Stimulated activated CD8-positive, alpha-beta memory T cell treated with anti-CD3 and anti-CD28 coated beads, Interleukin-7, amount 100 ng/mL, for 4 hours (primary cell): Measurements from ENCODE around the gene SLC24A3.

Source experiments
- DNase-seq, 2 donors: peaks; one replicate each; pipeline ENCODE4 v3.0.0-alpha.2; 2020; ENCODE audit warnings: low read depth in 2 of 2

Gene SLC24A3

DNA sequence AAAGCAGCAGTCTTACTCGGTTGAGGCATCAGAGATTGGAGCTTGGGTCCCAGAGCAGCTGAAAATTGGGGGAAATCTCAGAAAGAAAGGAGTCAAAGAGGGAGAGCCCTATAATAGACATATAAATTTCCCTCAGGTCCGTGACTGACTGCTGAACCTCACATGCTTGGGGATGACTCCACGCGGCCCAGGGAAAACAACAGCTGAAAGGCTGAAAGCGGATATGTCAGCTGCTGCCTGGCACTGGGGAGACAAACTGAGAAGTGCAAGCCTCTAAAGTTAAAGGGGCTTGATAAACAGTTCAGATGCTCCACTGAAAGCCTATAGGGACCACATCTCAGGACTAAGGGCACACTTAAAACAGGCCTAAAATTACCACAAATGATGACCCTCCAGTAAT, 289.7 kb downstream of the SLC24A3 start:
- no peak for DNase-seq

GRCh38 chr20:19504251-19504650, 291.8 kb downstream of the SLC24A3 start:
- no peak for DNase-seq

DNA sequence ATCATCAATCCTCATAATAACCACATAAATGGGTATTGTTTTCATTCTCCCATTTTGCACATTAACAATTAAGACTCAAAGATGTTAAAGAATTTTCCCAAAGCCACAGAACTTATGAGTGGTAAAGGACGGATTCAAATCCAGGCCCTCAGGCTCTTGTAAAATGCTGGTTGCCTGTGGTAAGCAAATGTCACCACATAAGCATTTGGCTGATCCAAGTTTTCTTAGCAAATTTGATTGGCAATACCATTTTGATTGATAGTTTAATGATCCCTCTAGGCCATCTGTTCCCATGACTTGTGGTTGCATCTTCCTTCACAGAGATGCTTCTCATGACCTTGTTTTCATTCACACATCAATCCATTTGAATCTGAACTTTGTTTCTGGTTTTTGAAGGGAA, 293.6 kb downstream of the SLC24A3 start:
- DNase-seq: no peak

GRCh38 chr20:19508449-19508848, 296.0 kb downstream of the SLC24A3 start:
- DNase-seq: no peak

GRCh38 chr20:19510611-19511010, 298.2 kb downstream of the SLC24A3 start:
- no peak for DNase-seq

- no peak for DNase-seq
Measured at GRCh38 chr20:19511931-19512330, 299.5 kb downstream of the SLC24A3 start.

- no peak for DNase-seq
Measured at GRCh38 chr20:19512886-19513677, 300.6 kb downstream of the SLC24A3 start.

GRCh38 chr20:19515074-19515473, 302.6 kb downstream of the SLC24A3 start:
- no peak for DNase-seq

- no peak for DNase-seq
Measured at GRCh38 chr20:19519466-19519865, 307.0 kb downstream of the SLC24A3 start.

DNA sequence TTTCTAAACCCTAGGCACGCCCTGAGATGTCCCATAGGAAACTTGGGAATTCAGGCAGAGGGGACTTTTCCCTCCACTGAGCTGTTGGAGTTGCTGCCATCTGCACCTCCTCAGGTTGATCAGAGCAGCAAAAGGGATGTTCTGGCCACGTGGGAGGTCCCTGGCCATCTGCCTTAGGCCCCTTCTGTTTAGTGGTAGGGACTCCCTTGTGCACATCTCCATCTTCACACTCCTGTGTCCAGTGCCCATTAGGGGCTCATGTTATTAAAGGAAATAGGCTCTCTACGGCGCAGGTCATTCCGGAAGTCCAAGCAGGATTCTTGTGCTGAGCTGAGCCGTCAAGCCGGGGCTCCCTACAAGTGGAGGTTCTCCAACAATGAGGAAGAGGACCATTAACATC, 307.8 kb downstream of the SLC24A3 start:
- no peak for DNase-seq

GRCh38 chr20:19522071-19522801, 309.8 kb downstream of the SLC24A3 start:
- no peak for DNase-seq

GRCh38 chr20:19522836-19523590, 310.6 kb downstream of the SLC24A3 start:
- no peak for DNase-seq

DNA sequence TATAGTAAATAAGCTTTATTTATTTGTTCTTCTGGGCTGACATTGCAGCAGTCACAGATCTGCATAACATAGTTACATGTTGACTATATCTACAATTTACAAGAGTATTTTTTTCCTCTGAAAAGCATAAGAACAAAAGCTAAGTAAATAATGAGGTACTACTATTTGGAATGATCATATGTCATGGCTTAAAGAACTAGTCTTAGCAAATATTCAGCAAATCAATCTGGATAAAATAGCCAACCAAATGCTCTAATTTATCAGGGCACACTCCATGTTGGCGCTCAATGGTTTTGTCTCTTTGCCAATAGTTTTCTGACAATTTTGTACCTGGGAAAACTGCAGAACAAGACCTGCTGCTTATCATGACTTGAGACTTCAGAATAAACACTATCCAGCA, 312.2 kb downstream of the SLC24A3 start:
- DNase-seq: no peak

GRCh38 chr20:19527509-19527908, 315.1 kb downstream of the SLC24A3 start:
- no peak for DNase-seq

GRCh38 chr20:19528286-19529030, 316.0 kb downstream of the SLC24A3 start:
- no peak for DNase-seq

GRCh38 chr20:19530006-19530405, 317.6 kb downstream of the SLC24A3 start:
- no peak for DNase-seq

DNA sequence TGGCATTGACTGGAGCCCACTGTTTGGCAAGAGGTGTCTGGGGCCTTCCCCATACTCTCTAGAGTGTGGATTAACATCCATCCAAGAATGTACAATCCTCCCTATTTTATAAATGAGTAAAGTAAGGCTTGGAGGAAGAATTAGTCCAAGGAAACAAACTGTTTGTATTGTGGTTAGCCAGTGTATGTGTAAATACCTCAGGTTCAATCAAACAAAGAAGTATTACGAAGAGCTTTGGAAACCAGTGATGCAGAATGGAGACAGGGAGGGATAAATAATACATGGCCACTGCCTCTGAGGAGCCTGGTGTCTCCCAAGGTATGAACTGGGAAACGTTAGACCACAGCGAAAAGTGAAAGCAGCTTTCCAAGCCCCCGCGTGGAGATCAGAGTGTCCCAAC, 319.0 kb downstream of the SLC24A3 start:
- DNase-seq: no peak

DNA sequence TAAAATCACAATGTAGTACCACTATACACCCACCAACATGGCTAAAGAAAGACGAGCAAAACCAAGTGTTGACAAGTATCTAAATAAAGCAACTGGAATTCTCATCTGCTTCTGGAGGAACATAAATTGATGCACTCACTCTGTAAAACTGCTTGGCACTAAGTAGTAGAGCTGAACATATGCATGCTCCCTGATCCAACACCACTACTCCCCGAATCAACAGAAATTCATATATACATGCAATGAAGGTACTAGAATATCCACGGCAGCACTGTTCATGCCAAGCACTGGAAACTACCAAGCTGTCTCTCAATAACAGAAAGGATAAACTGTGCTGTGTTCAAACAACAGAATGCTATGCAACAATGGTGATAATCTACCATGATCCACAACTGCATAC, 326.1 kb downstream of the SLC24A3 start:
- no peak for DNase-seq

GRCh38 chr20:19539191-19539590, 326.7 kb downstream of the SLC24A3 start:
- no peak for DNase-seq

- DNase-seq: no peak
Measured at GRCh38 chr20:19540392-19540791, 327.9 kb downstream of the SLC24A3 start.

DNA sequence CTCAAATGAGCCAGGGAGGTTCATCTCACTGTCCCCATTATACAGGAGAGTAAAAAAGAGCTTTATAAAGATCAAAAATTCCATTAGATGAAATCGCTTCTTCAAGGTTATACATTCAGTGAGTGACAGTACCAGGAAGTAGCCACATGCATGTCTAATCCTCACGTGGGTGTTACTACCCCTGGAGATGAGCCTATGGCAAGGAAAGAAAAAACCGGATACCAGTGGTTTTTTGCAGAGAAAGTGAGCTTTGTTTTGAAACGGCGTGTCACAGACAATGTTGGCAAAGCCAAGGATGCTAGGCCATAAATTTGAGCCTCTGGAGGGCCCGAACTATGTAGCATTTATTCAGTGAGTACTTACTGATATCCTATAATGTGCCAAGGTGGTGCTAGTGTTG, 330.7 kb downstream of the SLC24A3 start:
- DNase-seq: no peak

DNA sequence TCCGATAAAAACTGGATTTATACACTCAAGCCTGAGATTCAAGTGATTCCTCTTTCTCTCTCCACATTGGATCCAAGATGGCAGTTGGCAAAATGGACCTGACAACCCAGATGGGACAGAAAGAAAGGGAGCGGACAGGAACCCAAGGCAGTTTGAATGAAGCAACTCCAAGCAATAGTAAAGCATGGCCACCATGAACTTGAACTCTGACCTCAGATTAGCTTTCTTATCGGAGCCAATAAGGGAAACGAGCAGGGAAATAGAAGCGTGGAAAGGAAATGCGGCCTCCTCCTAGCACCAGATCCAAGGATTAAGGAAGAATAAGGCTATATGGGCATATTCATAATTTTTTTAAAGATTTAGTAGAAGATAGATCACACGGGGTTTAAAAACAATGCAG, 332.2 kb downstream of the SLC24A3 start:
- no peak for DNase-seq
